AG04449 (cell line): ENCODE data around the gene STIMATE.

Experiments
- CTCF ChIA-PET: fragments of 350-600 bp; formaldehyde crosslinking; extraction: SDS; loops from one replicate; lab custom pipeline; 2021; ENCODE audit warnings: antibody characterized with exemption; lab: Yijun Ruan, JAX
- POLR2A ChIA-PET: fragments of 400-600, 350-600 bp; formaldehyde crosslinking; extraction: SDS; loops from one replicate; lab custom pipeline; 2020; ENCODE audit warnings: antibody characterized with exemption, inconsistent platforms; lab: Yijun Ruan, JAX
- DNase-seq: peaks from one replicate; pipeline ENCODE4 v3.0.0-alpha.2; 2010; ENCODE audit warnings: low read depth, low spot score
- H3K4me3 ChIP-seq: 2 replicates; pipeline ENCODE4 v1.5.1; 2011; ENCODE audit warnings: low read depth, mild to moderate bottlenecking, control low read depth, low read length
- TF ChIP-seq, protein P1 (sequence below): IDR thresholded peaks from one replicate; pipeline ENCODE4 v1.5.1; 2011; ENCODE audit warnings: mild to moderate bottlenecking, moderate library complexity, low read length, control low read depth, inconsistent platforms; ENCODE audit not compliant: insufficient read depth; ENCODE audit errors: missing control alignments

The STIMATE gene

DNA sequence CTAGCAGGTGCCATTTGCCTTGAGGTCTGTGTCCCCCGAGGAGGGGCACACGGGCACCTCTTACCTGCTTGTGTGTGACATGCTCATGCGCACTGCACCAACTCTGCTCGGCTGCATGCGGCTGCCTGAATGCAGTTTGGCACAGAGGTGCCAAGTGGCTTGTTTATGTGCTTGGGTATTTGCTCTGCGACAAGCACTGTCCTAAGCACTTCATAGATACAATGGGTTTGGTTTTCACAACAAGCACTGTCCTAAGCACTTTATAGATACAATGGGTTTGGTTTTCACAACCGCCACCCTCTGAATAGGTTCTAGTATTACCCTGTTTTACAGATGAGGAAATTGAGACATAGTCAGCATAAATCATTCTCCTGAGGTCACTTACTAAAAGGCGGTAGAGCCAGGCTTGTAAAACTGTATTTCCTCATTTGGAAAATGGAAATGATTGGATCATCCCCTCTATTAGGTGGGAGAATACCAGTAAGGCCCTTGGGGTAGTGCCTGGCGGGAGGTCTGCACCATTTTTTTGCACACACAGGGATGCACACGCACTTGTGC lies 67.4 kb downstream of the STIMATE start:
- DNase-seq = no peak
- H3K4me3 ChIP-seq = no peak overlapping the region
- ChIA-PET POLR2A (no interaction called here), CTCF (no interaction called here)
- TF ChIP-seq, protein P1, sequence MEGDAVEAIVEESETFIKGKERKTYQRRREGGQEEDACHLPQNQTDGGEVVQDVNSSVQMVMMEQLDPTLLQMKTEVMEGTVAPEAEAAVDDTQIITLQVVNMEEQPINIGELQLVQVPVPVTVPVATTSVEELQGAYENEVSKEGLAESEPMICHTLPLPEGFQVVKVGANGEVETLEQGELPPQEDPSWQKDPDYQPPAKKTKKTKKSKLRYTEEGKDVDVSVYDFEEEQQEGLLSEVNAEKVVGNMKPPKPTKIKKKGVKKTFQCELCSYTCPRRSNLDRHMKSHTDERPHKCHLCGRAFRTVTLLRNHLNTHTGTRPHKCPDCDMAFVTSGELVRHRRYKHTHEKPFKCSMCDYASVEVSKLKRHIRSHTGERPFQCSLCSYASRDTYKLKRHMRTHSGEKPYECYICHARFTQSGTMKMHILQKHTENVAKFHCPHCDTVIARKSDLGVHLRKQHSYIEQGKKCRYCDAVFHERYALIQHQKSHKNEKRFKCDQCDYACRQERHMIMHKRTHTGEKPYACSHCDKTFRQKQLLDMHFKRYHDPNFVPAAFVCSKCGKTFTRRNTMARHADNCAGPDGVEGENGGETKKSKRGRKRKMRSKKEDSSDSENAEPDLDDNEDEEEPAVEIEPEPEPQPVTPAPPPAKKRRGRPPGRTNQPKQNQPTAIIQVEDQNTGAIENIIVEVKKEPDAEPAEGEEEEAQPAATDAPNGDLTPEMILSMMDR = no peak

DNA sequence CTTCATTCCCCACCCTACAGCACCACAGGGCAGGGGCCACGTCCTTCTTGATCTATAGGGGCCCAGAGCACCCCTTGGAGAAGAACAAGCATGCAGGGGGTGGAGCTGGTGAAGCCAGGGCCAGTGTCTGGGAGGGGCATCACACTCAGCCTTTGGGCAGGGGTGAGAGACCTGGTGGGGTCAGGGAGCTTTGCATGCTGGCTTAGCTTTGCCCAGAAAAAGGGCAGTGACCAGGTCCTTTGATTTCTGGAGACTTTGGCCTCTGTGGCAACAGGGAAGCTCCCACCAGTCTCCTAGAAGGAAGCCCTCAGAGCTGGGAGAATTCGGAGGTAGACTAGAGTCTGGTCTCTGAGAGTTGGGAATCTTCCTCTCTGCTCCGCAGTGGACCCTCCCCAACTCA lies 67.9 kb downstream of the STIMATE start:
- no peak overlapping the region for H3K4me3 ChIP-seq
- DNase-seq = no peak
- ChIA-PET POLR2A (no interaction called here), CTCF (no interaction called here)
- TF ChIP-seq, protein P1 = no peak

DNA sequence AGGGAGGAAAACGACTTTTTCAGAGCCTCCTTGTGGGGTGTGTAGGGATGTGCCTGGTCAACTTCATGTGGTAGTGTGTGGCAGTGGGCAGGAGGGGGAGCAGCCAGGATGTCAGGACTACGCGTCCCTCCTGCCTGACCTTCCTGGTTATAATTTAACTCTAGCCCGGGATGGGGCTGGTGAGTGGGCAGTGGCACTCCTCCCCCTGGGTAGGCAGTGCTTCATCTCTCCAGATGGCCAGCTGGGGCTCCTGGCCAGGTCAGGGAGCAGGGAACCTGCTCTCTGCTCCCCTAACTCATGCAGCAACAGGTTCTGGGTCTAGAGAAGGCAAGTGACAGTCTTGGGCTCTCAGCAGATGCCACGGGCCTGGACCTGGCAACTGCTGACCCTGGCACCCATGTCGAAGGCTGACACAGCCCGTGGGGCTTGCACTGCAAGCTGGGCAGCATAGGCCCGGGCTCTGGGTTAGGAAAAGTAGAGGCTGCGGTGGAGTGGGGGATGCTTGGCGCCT lies 69.4 kb downstream of the STIMATE start:
- CTCF ChIA-PET = interaction anchor here (1.0 kb wide), 2 partner anchors 9 to 15 kb away, joined by 3 to 4 read pairs; no protein-coding TSS in a partner anchor
- POLR2A ChIA-PET = no interaction called here
- TF ChIP-seq, protein P1 = no peak
- DNase-seq = no peak
- H3K4me3 ChIP-seq = no peak overlapping the region

DNA sequence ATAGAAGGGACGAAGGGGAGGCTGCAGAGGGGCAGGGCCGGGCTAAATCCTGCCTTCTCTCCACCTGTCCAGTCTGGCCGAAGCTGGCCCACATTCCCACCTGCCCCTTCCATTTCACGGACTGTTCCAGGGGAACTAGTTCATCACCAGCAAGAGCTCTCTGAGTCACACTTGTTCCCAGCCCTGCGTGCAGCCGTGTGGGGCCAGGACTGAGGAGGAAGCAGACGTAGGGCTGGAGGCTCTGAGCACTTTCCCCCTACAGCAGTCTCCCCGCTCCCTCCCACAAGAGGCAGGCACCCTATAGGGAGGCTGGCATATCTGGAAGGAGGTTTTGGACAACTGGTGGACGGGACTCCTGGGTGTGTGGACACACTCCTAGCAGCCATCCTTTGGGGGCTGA lies 69.9 kb downstream of the STIMATE start:
- DNase-seq = no peak
- POLR2A ChIA-PET = no interaction called here
- TF ChIP-seq, protein P1 = no peak
- H3K4me3 ChIP-seq = no peak overlapping the region
- CTCF ChIA-PET = interaction anchor here (1.0 kb wide), 1 partner anchor 15 kb away, joined by 3 read pairs; no protein-coding TSS in a partner anchor

- ChIA-PET POLR2A (no interaction called here), CTCF (interaction anchor here (0.9 kb wide), 1 partner anchor 26 kb away, joined by 3 read pairs; no protein-coding TSS in a partner anchor)
These were observed 73.3 kb downstream of the STIMATE start for GRCh38 chr3:52824037-52824436.

GRCh38 chr3:52822363-52822762 lies 75.0 kb downstream of the STIMATE start:
- no peak for DNase-seq
- ChIA-PET POLR2A (no interaction called here), CTCF (interaction anchor here (1.0 to 2.2 kb wide), 3 partner anchors 10 to 114 kb away, joined by 4 to 10 read pairs (median 7); partner anchors contain the start of gene ITIH3)
- TF ChIP-seq, protein P1 = no peak
- H3K4me3 ChIP-seq = no peak overlapping the region

More at GRCh38 chr3:52824037-52824436, 73.3 kb downstream of the STIMATE start:
- DNase-seq = no peak
- TF ChIP-seq, protein P1 = no peak
- H3K4me3 ChIP-seq = no peak overlapping the region
